SK-N-SH (cell line): ENCODE data around the gene MYEOV. TPM values are rescaled to one million over a fixed set of nuclear protein-coding genes. Genes with fewer than 3 reads are reported as not detected.
A peak's percentile ranks its signal among the peaks of the same experiment; 100 is the strongest.

Experiments used
- CTCF ChIA-PET: fragments of 300-600, 350-600 bp; formaldehyde crosslinking; extraction: SDS; loops from one replicate; lab custom pipeline; 2021; lab: Yijun Ruan, JAX
- POLR2A ChIA-PET: fragments of 350-600 bp; sonication (Branson Sonifier 250); formaldehyde crosslinking; extraction: SDS; loops from one replicate; lab custom pipeline; 2020; ENCODE audit warnings: antibody characterized with exemption, inconsistent platforms; lab: Yijun Ruan, JAX
- DNase-seq: peaks from one replicate; pipeline ENCODE4 v3.0.0; 2012
- H2AFZ ChIP-seq: fragments of 200-600 bp; sonication (generic); 2 replicates; pipeline ENCODE4 v1.8.1; 2016; ENCODE audit warnings: antibody characterized with exemption, mild to moderate bottlenecking, low read depth
- H3F3A ChIP-seq: fragments of 200-600 bp; sonication (generic); replicated peaks from 2 replicates; pipeline ENCODE3; 2016; ENCODE audit warnings: antibody characterized with exemption, mild to moderate bottlenecking; ENCODE audit not compliant: insufficient read depth
- H3K27ac ChIP-seq, 2 experiments: fragments of 200-500 bp in 1 of 2; fragments of 200-600 bp in 1 of 2; sonication (Bioruptor generic) in 1 of 2; sonication (generic), shearing (Covaris generic) in 1 of 2; 2 replicates each; pipeline versions ENCODE4 v1.5.1 to v1.6.1; 2014 to 2016; ENCODE audit warnings: low read depth in 2 of 2, inconsistent platforms in 1 of 2, low read length in 1 of 2, mild to moderate bottlenecking in 1 of 2, mixed read lengths in 1 of 2
- H3K27me3 ChIP-seq: fragments of 200-600 bp; sonication (generic), shearing (Covaris generic); 2 replicates; pipeline ENCODE4 v1.6.1; 2016; ENCODE audit warnings: mixed run types; ENCODE audit not compliant: insufficient read depth
- H3K36me3 ChIP-seq, 2 experiments: fragments of 200-500 bp in 1 of 2; fragments of 200-600 bp in 1 of 2; sonication (Bioruptor generic) in 1 of 2; sonication (generic) in 1 of 2; replicated peaks in 1 of 2; 2 replicates each; pipeline versions ENCODE3 to v1.5.1; 2014 to 2016; ENCODE audit warnings: low read length in 1 of 2, mild to moderate bottlenecking in 1 of 2; ENCODE audit not compliant: insufficient read depth in 2 of 2, control insufficient read depth in 1 of 2
- H3K4me1 ChIP-seq, 2 experiments: fragments of 200-500 bp in 1 of 2; fragments of 200-600 bp in 1 of 2; sonication (Bioruptor generic) in 1 of 2; sonication (generic), shearing (Covaris generic) in 1 of 2; 2 replicates each; pipeline versions ENCODE4 v1.5.1 to v1.6.1; 2014 to 2016; ENCODE audit warnings: low read depth in 1 of 2, low read length in 1 of 2, mixed run types in 1 of 2; ENCODE audit not compliant: insufficient read depth in 2 of 2, control insufficient read depth in 1 of 2
- H3K4me2 ChIP-seq: fragments of 200-600 bp; sonication (generic), shearing (Covaris generic); 2 replicates; pipeline ENCODE4 v1.6.1; 2017; ENCODE audit warnings: mixed run types
- H3K4me3 ChIP-seq, 2 experiments: fragments of 200-500 bp in 1 of 2; fragments of 200-600 bp in 1 of 2; sonication (Bioruptor generic) in 1 of 2; sonication (generic), shearing (Covaris generic) in 1 of 2; 2 replicates each; pipeline versions ENCODE4 v1.5.1 to v1.8.1; 2014 to 2016; ENCODE audit warnings: low read depth in 2 of 2, inconsistent platforms in 1 of 2, low read length in 1 of 2, mild to moderate bottlenecking in 1 of 2, mixed read lengths in 1 of 2, moderate library complexity in 1 of 2
- H3K79me2 ChIP-seq: fragments of 200-600 bp; sonication (generic); 2 replicates; pipeline ENCODE4 v1.8.1; 2017; ENCODE audit warnings: mild to moderate bottlenecking; ENCODE audit not compliant: insufficient read depth
- H3K9ac ChIP-seq: fragments of 200-600 bp; sonication (generic); 2 replicates; pipeline ENCODE4 v1.6.1; 2017; ENCODE audit warnings: mixed run types
- H3K9me2 ChIP-seq: fragments of 200-600 bp; sonication (generic); 2 replicates; pipeline ENCODE4 v1.6.1; 2017; ENCODE audit warnings: mixed run types
- H3K9me3 ChIP-seq: fragments of 200-600 bp; sonication (generic); 2 replicates; pipeline ENCODE4 v1.6.1; 2017; ENCODE audit warnings: mixed run types, mild to moderate bottlenecking, moderate library complexity
- H4K20me1 ChIP-seq: fragments of 200-600 bp; sonication (generic); 2 replicates; pipeline ENCODE4 v1.6.1; 2017; ENCODE audit warnings: mild to moderate bottlenecking, mixed run types; ENCODE audit not compliant: insufficient read depth
- EZH2phosphoT487 ChIP-seq: fragments of 200-600 bp; sonication (generic); IDR thresholded peaks from 2 replicates; pipeline ENCODE4 v1.6.1; 2017; ENCODE audit warnings: low read depth, mixed run types, mild to moderate bottlenecking, antibody characterized with exemption, moderate library complexity, borderline replicate concordance
- FOXJ3 ChIP-seq: sonication (generic); formaldehyde crosslinking; IDR thresholded peaks from 2 replicates; pipeline ENCODE4 v1.5.1; 2020; ENCODE audit warnings: mild to moderate bottlenecking, missing genetic modification reagents
- FOXM1 ChIP-seq: IDR thresholded peaks from 2 replicates; pipeline ENCODE4 v1.4.0; 2012; ENCODE audit warnings: low read depth, mild to moderate bottlenecking
- GATA2 ChIP-seq: sonication (generic); formaldehyde crosslinking; IDR thresholded peaks from 2 replicates; pipeline ENCODE4 v1.5.0; 2020; ENCODE audit warnings: mild to moderate bottlenecking, missing genetic modification reagents
- MEF2A ChIP-seq: IDR thresholded peaks from 2 replicates; pipeline ENCODE4 v1.4.0; 2012; ENCODE audit warnings: low read depth, borderline replicate concordance
- MXI1 ChIP-seq: IDR thresholded peaks from 2 replicates; pipeline ENCODE4 v1.6.1; 2012; ENCODE audit warnings: mild to moderate bottlenecking, low read depth, low read length, improper control_type of control experiment
- NFIC ChIP-seq: IDR thresholded peaks from 2 replicates; pipeline ENCODE4 v1.4.0; 2012; ENCODE audit warnings: borderline replicate concordance
- NRF1 ChIP-seq: IDR thresholded peaks from 2 replicates; pipeline ENCODE4 v1.6.1; 2012; ENCODE audit warnings: low read depth, mild to moderate bottlenecking, low read length
- POLR2AphosphoS5 ChIP-seq: IDR thresholded peaks from 2 replicates; pipeline ENCODE4 v1.6.1; 2012; ENCODE audit warnings: low read depth, low read length
- RAD21 ChIP-seq: IDR thresholded peaks from 2 replicates; pipeline ENCODE4 v1.6.1; 2012; ENCODE audit warnings: mild to moderate bottlenecking, low read length
- RCOR1 ChIP-seq: fragments of 150-350 bp; IDR thresholded peaks from 2 replicates; pipeline ENCODE4 v1.6.1; 2017; ENCODE audit warnings: antibody characterized with exemption, low read length
- RFX5 ChIP-seq: IDR thresholded peaks from 2 replicates; pipeline ENCODE4 v1.6.1; 2012; ENCODE audit warnings: mild to moderate bottlenecking, improper control_type of control experiment, low read length
- RXRA ChIP-seq: IDR thresholded peaks from 2 replicates; pipeline ENCODE4 v1.4.0; 2012; ENCODE audit warnings: low read depth, mild to moderate bottlenecking, borderline replicate concordance
- SMC3 ChIP-seq: IDR thresholded peaks from 2 replicates; pipeline ENCODE4 v1.6.1; 2012; ENCODE audit warnings: low read depth, low read length, improper control_type of control experiment
- TAF1 ChIP-seq: IDR thresholded peaks from 2 replicates; pipeline ENCODE4 v1.6.1; 2012; ENCODE audit warnings: low read depth, mild to moderate bottlenecking, low read length, moderate library complexity, borderline replicate concordance
- TCF12 ChIP-seq: IDR thresholded peaks from 2 replicates; pipeline ENCODE4 v1.4.0; 2012
- TEAD4 ChIP-seq: IDR thresholded peaks from 2 replicates; pipeline ENCODE4 v1.4.0; 2012; ENCODE audit warnings: mild to moderate bottlenecking, borderline replicate concordance; ENCODE audit not compliant: insufficient read depth
- WGBS: methylation state at CpG from one replicate; pipeline ENCODE4 v1.1.6; 2017; ENCODE audit warnings: low lambda C conversion rate; 5-methylcytosine and 5-hydroxymethylcytosine counted together
- polyA plus RNA-seq, 3 experiments: library from polyadenylated mRNA; depleted of rRNA; stranded (reverse); fragments of >200 nt; gene quantifications; 2 replicates each; pipeline ENCODE4 v1.2.3, GENCODE V29; 2012
- TF ChIP-seq, protein P1 (sequence below): IDR thresholded peaks from 2 replicates; pipeline ENCODE4 v1.4.0; 2012; ENCODE audit warnings: low read depth, borderline replicate concordance
- TF ChIP-seq, protein P2 (sequence below): IDR thresholded peaks from 2 replicates; pipeline ENCODE4; 2012
- TF ChIP-seq, protein P3 (sequence below): fragments of 150-350 bp; IDR thresholded peaks from 2 replicates; pipeline ENCODE4 v1.6.1; 2017; ENCODE audit warnings: antibody characterized with exemption, low read length, low read depth, borderline replicate concordance
- TF ChIP-seq, protein P4 (sequence below): fragments of 150-350 bp; IDR thresholded peaks from 2 replicates; pipeline ENCODE4 v1.6.1; 2016; ENCODE audit warnings: mild to moderate bottlenecking, low read depth, low read length

Gene MYEOV
- polyA plus RNA-seq, 1 of the 3 experiments (the other 2 are of a cell fraction): 3.0 TPM

DNA sequence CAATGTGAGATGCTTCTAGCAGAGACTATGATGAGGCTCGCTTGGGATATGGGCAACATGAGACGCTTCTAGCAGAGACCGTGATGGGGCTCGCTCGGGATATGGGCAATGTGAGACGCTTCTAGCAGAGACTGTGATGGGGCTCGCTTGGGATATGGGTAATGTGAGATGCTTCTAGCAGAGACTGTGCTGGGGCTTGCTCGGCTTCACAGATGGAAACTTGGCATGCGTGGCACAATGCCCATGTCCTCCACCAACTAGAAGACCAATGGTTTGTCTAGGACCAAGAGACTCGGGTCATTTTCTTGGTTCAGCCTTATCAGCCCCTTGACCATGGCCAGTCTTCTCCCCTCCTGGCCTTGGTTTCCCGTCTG, 7.1 kb downstream of the MYEOV start:
- Histone ChIP-seq H4K20me1 (no peaks in the 10 kb centered on the region), H3K4me1 (peaks cover 21 to 63% of the 10 kb centered on the region in 2 experiments; a peak in 3 of 4 replicates), H3K4me2 (peak overlapping the region; percentile 62; the same call in 1 of the 2 replicates), H3F3A (peaks cover 49% of the 10 kb centered on the region), H3K9ac (no peak overlapping the region), H3K27ac (peak overlapping the region in 1 of 2 experiments; percentile 95; a peak in 2 of 4 replicates), H3K27me3 (no peaks in the 10 kb centered on the region), H3K36me3 (no peaks in the 10 kb centered on the region), H3K79me2 (peaks cover 40% of the 10 kb centered on the region; the same call in 1 of the 2 replicates), H2AFZ (no peak overlapping the region), H3K4me3 (no peak overlapping the region), H3K9me3 (no peaks in the 10 kb centered on the region), H3K9me2 (no peaks in the 10 kb centered on the region)
- WGBS: 95% methylated on average over 11 of the region's 11 CpGs
- no peak for TF ChIP-seq NFIC
- TF ChIP-seq MXI1: no peak
- no peak for TF ChIP-seq RFX5
- no peak for TF ChIP-seq SMC3
- TF ChIP-seq, protein P1, sequence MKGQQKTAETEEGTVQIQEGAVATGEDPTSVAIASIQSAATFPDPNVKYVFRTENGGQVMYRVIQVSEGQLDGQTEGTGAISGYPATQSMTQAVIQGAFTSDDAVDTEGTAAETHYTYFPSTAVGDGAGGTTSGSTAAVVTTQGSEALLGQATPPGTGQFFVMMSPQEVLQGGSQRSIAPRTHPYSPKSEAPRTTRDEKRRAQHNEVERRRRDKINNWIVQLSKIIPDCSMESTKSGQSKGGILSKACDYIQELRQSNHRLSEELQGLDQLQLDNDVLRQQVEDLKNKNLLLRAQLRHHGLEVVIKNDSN: no peak
- no peak for DNase-seq
- POLR2A ChIA-PET: no interaction called here
- CTCF ChIA-PET: interaction anchor here (1.5 kb wide), 1 partner anchor 108 kb away, joined by 3 read pairs; no protein-coding TSS in a partner anchor

DNA sequence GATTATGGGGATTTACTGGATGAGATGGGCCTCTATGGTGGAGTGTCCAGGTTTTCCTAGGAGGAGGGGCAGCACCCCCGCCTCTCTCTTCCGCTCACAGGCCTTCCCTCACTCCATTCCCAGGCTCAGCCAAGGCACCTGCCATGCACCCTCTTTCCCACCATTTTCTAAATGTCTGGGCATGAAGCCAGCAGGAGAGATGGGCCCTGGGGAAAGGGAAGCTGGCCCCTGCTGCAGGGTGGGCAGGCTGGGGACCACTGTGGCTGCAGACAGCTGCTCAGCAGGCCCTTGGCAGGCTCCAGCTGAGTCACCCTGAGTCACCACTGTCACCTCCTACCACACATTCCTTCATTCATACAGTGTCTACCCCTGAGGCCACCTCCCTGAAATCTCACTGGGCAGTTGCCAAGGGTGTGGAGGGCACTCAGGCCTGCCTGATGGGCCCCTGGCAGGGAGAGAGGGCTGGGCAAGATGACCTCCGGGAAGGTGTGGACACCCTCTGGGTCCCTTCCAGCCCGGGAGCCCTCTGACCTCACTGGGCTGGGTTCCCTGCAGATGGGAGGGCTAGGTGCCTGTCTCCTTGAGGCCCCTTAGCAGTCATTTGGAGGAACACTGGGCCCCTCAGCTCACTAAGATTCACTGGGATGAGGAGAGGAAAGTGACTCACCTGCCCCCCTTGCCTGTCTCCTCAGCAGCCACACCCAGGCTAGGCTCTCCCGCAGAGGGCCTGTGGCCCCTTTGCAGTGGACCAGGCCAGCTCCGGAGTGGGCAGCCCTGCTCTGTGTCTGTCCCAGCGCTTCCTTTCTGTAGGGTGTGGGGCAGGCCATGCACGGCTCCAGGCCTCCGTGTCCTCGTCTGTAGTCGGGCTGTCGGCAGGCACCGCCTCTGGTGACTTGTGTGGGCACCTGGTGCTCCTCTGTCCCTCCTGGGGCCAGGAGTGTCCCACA, 7.8 kb downstream of the MYEOV start:
- H3K36me3 ChIP-seq: no peaks in the 10 kb centered on the region
- H3K4me2 ChIP-seq: peak overlapping the region; percentile 52
- H2AFZ ChIP-seq: no peak overlapping the region
- H3K9me2 ChIP-seq: no peaks in the 10 kb centered on the region
- CTCF ChIA-PET: interaction anchor here (1.5 kb wide), 1 partner anchor 109 kb away, joined by 3 read pairs; no protein-coding TSS in a partner anchor
- POLR2A ChIA-PET: no interaction called here
- H3F3A ChIP-seq: peaks cover 46% of the 10 kb centered on the region
- H3K27ac ChIP-seq: peak overlapping the region; percentile 56 to 95
- peak overlapping the region; percentile 88 for H3K9ac ChIP-seq
- H3K79me2 ChIP-seq: peaks cover 40% of the 10 kb centered on the region; the same call in 1 of the 2 replicates
- H3K27me3 ChIP-seq: no peaks in the 10 kb centered on the region
- WGBS: 45% methylated on average over 4 of the region's 13 CpGs
- H3K9me3 ChIP-seq: no peaks in the 10 kb centered on the region
- peaks cover 18 to 56% of the 10 kb centered on the region in 2 experiments; a peak in 3 of 4 replicates for H3K4me1 ChIP-seq
- DNase-seq: peak; percentile 63
- H3K4me3 ChIP-seq: no peak overlapping the region
- no peaks in the 10 kb centered on the region for H4K20me1 ChIP-seq
- TF ChIP-seq MXI1 (no peak), GATA2 (CRISPR knock-in tag) (no peak), MEF2A (peak; percentile 62; the same call in 1 of the 2 replicates), NRF1 (no peak), TCF12 (peak; percentile 96), RCOR1 (no peak), NFIC (peak; percentile 92), RFX5 (no peak), POLR2AphosphoS5 (peak; percentile 40; the same call in 1 of the 2 replicates), EZH2phosphoT487 (no peak), RXRA (peak; percentile 84; the same call in 1 of the 2 replicates), RAD21 (no peak), FOXJ3 (no peak), FOXM1 (0 out of 2 replicates have a peak, but pooled peaks have one; percentile 83), SMC3 (no peak), TEAD4 (peak; percentile 85), TAF1 (no peak)
- TF ChIP-seq, protein P2, sequence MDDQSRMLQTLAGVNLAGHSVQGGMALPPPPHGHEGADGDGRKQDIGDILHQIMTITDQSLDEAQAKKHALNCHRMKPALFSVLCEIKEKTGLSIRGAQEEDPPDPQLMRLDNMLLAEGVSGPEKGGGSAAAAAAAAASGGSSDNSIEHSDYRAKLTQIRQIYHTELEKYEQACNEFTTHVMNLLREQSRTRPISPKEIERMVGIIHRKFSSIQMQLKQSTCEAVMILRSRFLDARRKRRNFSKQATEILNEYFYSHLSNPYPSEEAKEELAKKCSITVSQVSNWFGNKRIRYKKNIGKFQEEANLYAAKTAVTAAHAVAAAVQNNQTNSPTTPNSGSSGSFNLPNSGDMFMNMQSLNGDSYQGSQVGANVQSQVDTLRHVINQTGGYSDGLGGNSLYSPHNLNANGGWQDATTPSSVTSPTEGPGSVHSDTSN: peak; percentile 78
- TF ChIP-seq, protein P1: no peak
- TF ChIP-seq, protein P3, sequence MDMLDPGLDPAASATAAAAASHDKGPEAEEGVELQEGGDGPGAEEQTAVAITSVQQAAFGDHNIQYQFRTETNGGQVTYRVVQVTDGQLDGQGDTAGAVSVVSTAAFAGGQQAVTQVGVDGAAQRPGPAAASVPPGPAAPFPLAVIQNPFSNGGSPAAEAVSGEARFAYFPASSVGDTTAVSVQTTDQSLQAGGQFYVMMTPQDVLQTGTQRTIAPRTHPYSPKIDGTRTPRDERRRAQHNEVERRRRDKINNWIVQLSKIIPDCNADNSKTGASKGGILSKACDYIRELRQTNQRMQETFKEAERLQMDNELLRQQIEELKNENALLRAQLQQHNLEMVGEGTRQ: no peak
- TF ChIP-seq, protein P4, sequence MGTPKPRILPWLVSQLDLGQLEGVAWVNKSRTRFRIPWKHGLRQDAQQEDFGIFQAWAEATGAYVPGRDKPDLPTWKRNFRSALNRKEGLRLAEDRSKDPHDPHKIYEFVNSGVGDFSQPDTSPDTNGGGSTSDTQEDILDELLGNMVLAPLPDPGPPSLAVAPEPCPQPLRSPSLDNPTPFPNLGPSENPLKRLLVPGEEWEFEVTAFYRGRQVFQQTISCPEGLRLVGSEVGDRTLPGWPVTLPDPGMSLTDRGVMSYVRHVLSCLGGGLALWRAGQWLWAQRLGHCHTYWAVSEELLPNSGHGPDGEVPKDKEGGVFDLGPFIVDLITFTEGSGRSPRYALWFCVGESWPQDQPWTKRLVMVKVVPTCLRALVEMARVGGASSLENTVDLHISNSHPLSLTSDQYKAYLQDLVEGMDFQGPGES: no peak
